K562 (cell line): ENCODE results near the gene NDUFB10. TPM values are rescaled to one million over a fixed set of nuclear protein-coding genes. Genes with fewer than 3 reads are reported as not detected.
A peak's percentile ranks its signal among the peaks of the same experiment; 100 is the strongest.

Experiments
- BCOR ChIP-seq: fragments of 450-650 bp; IDR thresholded peaks from 2 replicates; pipeline ENCODE4 v1.6.1; 2016
- CBX3 ChIP-seq, 2 experiments: IDR thresholded peaks; 1 replicate in 1 of 2; 2 replicates in 1 of 2; pipeline ENCODE4 v1.6.1; 2012; ENCODE audit warnings: inconsistent platforms in 2 of 2, low read length in 2 of 2, borderline replicate concordance in 1 of 2, control low read depth in 1 of 2
- CREB1 ChIP-seq, 2 experiments: sonication (generic) in 1 of 2; formaldehyde crosslinking in 1 of 2; IDR thresholded peaks; 2 replicates each; pipeline versions ENCODE4 v1.6.1 to v1.8.0; 2012 to 2022; ENCODE audit warnings: inconsistent platforms in 1 of 2, mild to moderate bottlenecking in 1 of 2, missing genetic modification reagents in 1 of 2, moderate library complexity in 1 of 2
- E2F3 ChIP-seq: fragments of 250-450 bp; sonication (Bioruptor Pico); IDR thresholded peaks from 2 replicates; pipeline ENCODE4 v1.4.0; 2020; ENCODE audit warnings: mild to moderate bottlenecking
- ESRRA ChIP-seq: fragments of 450-650 bp; IDR thresholded peaks from 2 replicates; pipeline ENCODE4 v1.6.1; 2014; ENCODE audit warnings: low read depth, mild to moderate bottlenecking, moderate library complexity, borderline replicate concordance
- ESRRB ChIP-seq: fragments of 250-450 bp; sonication (Bioruptor Pico); IDR thresholded peaks from 2 replicates; pipeline ENCODE4 v1.5.0; 2020; ENCODE audit warnings: mild to moderate bottlenecking, moderate library complexity, borderline replicate concordance
- FOXM1 ChIP-seq, 2 experiments: fragments of 450-650 bp in 1 of 2; sonication (generic) in 1 of 2; formaldehyde crosslinking in 1 of 2; IDR thresholded peaks; 2 replicates each; pipeline versions ENCODE4 v1.6.1 to v1.9.0; 2017 to 2022; ENCODE audit warnings: low read depth in 2 of 2, mild to moderate bottlenecking in 2 of 2, missing genetic modification reagents in 1 of 2, moderate library complexity in 1 of 2
- HMG20B ChIP-seq: fragments of 250-450 bp; sonication (Bioruptor Pico); IDR thresholded peaks from 2 replicates; pipeline ENCODE4 v1.5.0; 2021; ENCODE audit warnings: mild to moderate bottlenecking
- HNRNPUL1 ChIP-seq: fragments of 200-400 bp; formaldehyde crosslinking; IDR thresholded peaks from 2 replicates; pipeline ENCODE4 v1.6.1; 2017; ENCODE audit warnings: low read length
- IRF2 ChIP-seq: sonication (generic); formaldehyde crosslinking; IDR thresholded peaks from 2 replicates; pipeline ENCODE4 v1.8.1; 2022; ENCODE audit warnings: mild to moderate bottlenecking, missing genetic modification reagents
- JUN ChIP-seq, 2 experiments: sonication (generic) in 1 of 2; formaldehyde crosslinking in 1 of 2; IDR thresholded peaks; 2 replicates each; pipeline versions ENCODE4 v1.6.1 to v1.8.0; 2012 to 2022; ENCODE audit warnings: borderline replicate concordance in 2 of 2, mild to moderate bottlenecking in 2 of 2, improper control_type of control experiment in 1 of 2, low read depth in 1 of 2, low read length in 1 of 2, missing genetic modification reagents in 1 of 2
- KLF6 ChIP-seq: fragments of 250-450 bp; sonication (Bioruptor Pico); IDR thresholded peaks from 2 replicates; pipeline ENCODE4 v1.4.0; 2020; ENCODE audit warnings: mild to moderate bottlenecking, moderate library complexity, borderline replicate concordance
- LEF1 ChIP-seq: fragments of 450-650 bp; IDR thresholded peaks from 2 replicates; pipeline ENCODE4 v1.6.1; 2016; ENCODE audit warnings: mild to moderate bottlenecking
- PHF20 ChIP-seq: fragments of 450-650 bp; IDR thresholded peaks from 2 replicates; pipeline ENCODE4 v1.6.1; 2018; ENCODE audit not compliant: partially characterized antibody
- PRPF4 ChIP-seq: fragments of 200-400 bp; formaldehyde crosslinking; IDR thresholded peaks from one replicate; pipeline ENCODE4 v1.6.1; 2017; ENCODE audit warnings: low read length, low read depth, mild to moderate bottlenecking; ENCODE audit not compliant: insufficient read depth, poor library complexity, severe bottlenecking
- TOE1 ChIP-seq, 2 experiments: fragments of 450-650 bp in 1 of 2; sonication (generic) in 1 of 2; formaldehyde crosslinking in 1 of 2; IDR thresholded peaks; 2 replicates each; pipeline versions ENCODE4 v1.7.1 to v1.8.0; 2016 to 2022; ENCODE audit warnings: borderline replicate concordance in 2 of 2, mild to moderate bottlenecking in 2 of 2, antibody characterized with exemption in 1 of 2, inconsistent platforms in 1 of 2, low read depth in 1 of 2, missing genetic modification reagents in 1 of 2, moderate library complexity in 1 of 2
- ZFP1 ChIP-seq: fragments of 450-650 bp; formaldehyde crosslinking; IDR thresholded peaks from 2 replicates; pipeline ENCODE4 v1.4.0; 2020; ENCODE audit warnings: mild to moderate bottlenecking, mixed read lengths
- ZNF695 ChIP-seq: fragments of 450-650 bp; formaldehyde crosslinking; IDR thresholded peaks from 2 replicates; pipeline ENCODE4 v1.4.0; 2020; ENCODE audit warnings: mild to moderate bottlenecking, moderate library complexity
- polyA plus RNA-seq, 8 experiments: library from polyadenylated mRNA; depleted of rRNA in 4 of 8; stranded (reverse) in 5 of 8; unstranded in 3 of 8; fragments of >200 nt; fragmentation: Nextera tagmentation in 2 of 8; fragmentation: Illumina TruSeq in 1 of 8; extraction: Ambion mirVana in 2 of 8; extraction: Trizol in 1 of 8; gene quantifications; 2 replicates each; pipeline versions ENCODE4 v1.2.1 to v1.2.3, GENCODE V29; 2011 to 2014; ENCODE audit warnings: inconsistent platforms in 1 of 8, missing spikeins in 1 of 8
- total RNA-seq, 7 experiments: library from RNA; depleted of rRNA in 6 of 7; stranded (reverse); fragments of >200 nt in 6 of 7; fragmentation: Illumina TruSeq in 2 of 7; extraction: Trizol in 2 of 7; gene quantifications; 2 replicates each; pipeline versions ENCODE4 v1.2.1 to v1.2.3, GENCODE V29; 2011 to 2021; ENCODE audit warnings: low replicate concordance in 1 of 7
- TF ChIP-seq, protein P1 (sequence below): fragments of 250-450 bp; sonication (Bioruptor Pico); IDR thresholded peaks from 2 replicates; pipeline ENCODE4 v1.5.0; 2022; ENCODE audit warnings: mild to moderate bottlenecking
- TF ChIP-seq, protein P2 (sequence below), 3 experiments: fragments of 200-800 bp in 1 of 3; fragments of 250-450 bp in 1 of 3; fragments of 450-650 bp in 1 of 3; sonication (Bioruptor Pico) in 1 of 3; sonication (Bioruptor generic) in 1 of 3; formaldehyde crosslinking in 1 of 3; IDR thresholded peaks; 2 replicates each; pipeline versions ENCODE4 v1.6.1 to v1.8.0; 2016 to 2022; ENCODE audit warnings: mild to moderate bottlenecking in 2 of 3, missing genetic modification characterization in 2 of 3, missing compliant biosample characterization in 1 of 3, moderate library complexity in 1 of 3

Gene NDUFB10
- total and polyA plus RNA-seq, 9 of the 15 experiments (the other 6 are each of a cell fraction or from before 2014, with no cell fraction given) = 69.3 to 527 (median 161) TPM

DNA sequence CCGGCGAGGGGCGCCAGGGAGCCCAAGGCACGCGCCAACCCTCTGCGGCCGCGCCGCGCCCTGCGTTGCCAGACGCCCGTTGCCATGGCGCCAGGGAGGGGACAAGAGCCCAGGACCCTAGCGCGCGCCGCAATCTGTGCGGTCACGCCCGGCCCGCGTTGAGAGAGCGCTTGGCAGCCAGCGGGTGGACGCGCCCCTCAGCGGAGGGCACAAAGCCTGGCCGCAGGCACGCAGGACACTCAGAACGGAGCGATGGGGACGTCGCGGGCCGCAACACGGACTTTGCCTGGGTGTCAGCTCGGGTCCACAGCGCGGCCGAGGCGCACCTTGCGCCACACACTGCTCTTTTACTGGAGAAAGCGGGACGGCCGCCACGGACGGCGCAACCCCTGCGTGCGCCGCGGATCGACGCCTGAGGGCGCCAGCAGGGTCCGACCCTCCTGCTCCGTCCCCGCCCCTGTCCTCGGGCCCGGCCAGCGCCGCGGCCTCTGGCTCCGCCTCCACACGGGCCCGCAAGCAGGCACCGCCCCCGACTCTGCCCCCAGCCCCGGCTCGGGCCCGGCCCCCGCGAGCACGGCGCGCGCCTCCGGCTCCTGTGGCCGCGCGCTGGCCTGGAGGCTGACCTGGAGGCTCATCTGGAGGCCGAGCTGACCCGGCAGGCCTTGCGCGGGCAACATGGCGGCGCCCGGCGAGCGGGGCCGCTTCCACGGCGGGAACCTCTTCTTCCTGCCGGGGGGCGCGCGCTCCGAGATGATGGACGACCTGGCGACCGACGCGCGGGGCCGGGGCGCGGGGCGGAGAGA is 24.4 kb downstream of the NDUFB10 start, which contains the start of gene GFER (continued):
- TF ChIP-seq TOE1 (IDR thresholded peaks at IDR 0.05; ENCODE audit: borderline replicate concordance) (no peak; the same call in 1 of the 2 replicates), TOE1 (CRISPR knock-in tag; IDR thresholded peaks at IDR 0.05; ENCODE audit: borderline replicate concordance, low read depth) (peak; percentile 80; the same call in 1 of the 2 replicates), LEF1 (no peak), ZNF695 (CRISPR knock-in tag) (no peak), ESRRB (CRISPR knock-in tag) (no peak), CBX3 (IDR thresholded peaks at IDR 0.05; ENCODE audit: borderline replicate concordance in 1 of 2, low read length in 2 of 2) (0 out of 3 replicates have a peak, but pooled peaks of 1 of the 2 experiments have one; percentile 9), CREB1 (IDR thresholded peaks at IDR 0.05) (no peak), CREB1 (CRISPR knock-in tag; IDR thresholded peaks at IDR 0.05) (peak; percentile 64; the same call in 1 of the 2 replicates), HNRNPUL1 (no peak), PHF20 (peak; percentile 31), ESRRA (peak; percentile 72; the same call in 1 of the 2 replicates), FOXM1 (IDR thresholded peaks at IDR 0.05; ENCODE audit: low read depth) (no peak), FOXM1 (CRISPR knock-in tag; IDR thresholded peaks at IDR 0.05; ENCODE audit: low read depth) (peak; percentile 89), BCOR (no peak), KLF6 (CRISPR knock-in tag) (no peak), IRF2 (no peak), HMG20B (CRISPR knock-in tag) (no peak), PRPF4 (no peak), E2F3 (peak; percentile 59; the same call in 1 of the 2 replicates), ZFP1 (CRISPR knock-in tag) (no peak), JUN (IDR thresholded peaks at IDR 0.05; ENCODE audit: borderline replicate concordance, low read depth, low read length) (0 out of 2 replicates have a peak, but pooled peaks have one; percentile 26), JUN (CRISPR knock-in tag; IDR thresholded peaks at IDR 0.05; ENCODE audit: borderline replicate concordance) (no peak)
- TF ChIP-seq, protein P1, sequence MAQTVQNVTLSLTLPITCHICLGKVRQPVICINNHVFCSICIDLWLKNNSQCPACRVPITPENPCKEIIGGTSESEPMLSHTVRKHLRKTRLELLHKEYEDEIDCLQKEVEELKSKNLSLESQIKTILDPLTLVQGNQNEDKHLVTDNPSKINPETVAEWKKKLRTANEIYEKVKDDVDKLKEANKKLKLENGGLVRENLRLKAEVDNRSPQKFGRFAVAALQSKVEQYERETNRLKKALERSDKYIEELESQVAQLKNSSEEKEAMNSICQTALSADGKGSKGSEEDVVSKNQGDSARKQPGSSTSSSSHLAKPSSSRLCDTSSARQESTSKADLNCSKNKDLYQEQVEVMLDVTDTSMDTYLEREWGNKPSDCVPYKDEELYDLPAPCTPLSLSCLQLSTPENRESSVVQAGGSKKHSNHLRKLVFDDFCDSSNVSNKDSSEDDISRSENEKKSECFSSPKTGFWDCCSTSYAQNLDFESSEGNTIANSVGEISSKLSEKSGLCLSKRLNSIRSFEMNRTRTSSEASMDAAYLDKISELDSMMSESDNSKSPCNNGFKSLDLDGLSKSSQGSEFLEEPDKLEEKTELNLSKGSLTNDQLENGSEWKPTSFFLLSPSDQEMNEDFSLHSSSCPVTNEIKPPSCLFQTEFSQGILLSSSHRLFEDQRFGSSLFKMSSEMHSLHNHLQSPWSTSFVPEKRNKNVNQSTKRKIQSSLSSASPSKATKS (CRISPR knock-in tag) = no peak
- TF ChIP-seq, protein P2, sequence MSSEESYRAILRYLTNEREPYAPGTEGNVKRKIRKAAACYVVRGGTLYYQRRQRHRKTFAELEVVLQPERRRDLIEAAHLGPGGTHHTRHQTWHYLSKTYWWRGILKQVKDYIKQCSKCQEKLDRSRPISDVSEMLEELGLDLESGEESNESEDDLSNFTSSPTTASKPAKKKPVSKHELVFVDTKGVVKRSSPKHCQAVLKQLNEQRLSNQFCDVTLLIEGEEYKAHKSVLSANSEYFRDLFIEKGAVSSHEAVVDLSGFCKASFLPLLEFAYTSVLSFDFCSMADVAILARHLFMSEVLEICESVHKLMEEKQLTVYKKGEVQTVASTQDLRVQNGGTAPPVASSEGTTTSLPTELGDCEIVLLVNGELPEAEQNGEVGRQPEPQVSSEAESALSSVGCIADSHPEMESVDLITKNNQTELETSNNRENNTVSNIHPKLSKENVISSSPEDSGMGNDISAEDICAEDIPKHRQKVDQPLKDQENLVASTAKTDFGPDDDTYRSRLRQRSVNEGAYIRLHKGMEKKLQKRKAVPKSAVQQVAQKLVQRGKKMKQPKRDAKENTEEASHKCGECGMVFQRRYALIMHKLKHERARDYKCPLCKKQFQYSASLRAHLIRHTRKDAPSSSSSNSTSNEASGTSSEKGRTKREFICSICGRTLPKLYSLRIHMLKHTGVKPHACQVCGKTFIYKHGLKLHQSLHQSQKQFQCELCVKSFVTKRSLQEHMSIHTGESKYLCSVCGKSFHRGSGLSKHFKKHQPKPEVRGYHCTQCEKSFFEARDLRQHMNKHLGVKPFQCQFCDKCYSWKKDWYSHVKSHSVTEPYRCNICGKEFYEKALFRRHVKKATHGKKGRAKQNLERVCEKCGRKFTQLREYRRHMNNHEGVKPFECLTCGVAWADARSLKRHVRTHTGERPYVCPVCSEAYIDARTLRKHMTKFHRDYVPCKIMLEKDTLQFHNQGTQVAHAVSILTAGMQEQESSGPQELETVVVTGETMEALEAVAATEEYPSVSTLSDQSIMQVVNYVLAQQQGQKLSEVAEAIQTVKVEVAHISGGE (CRISPR knock-in tag; IDR thresholded peaks at IDR 0.05) = peak in 1 of 3 experiments; percentile 82; a peak in 3 of 6 replicates
